GM12872 (cell line): ENCODE measurements around the gene SPARC.

Source experiments
- CTCF ChIP-seq: IDR thresholded peaks from 3 replicates; pipeline ENCODE4 v1.5.1; 2011; ENCODE audit warnings: low read depth, mild to moderate bottlenecking, low read length, moderate library complexity; ENCODE audit not compliant: insufficient read depth

Gene SPARC

GRCh38 chr5:151691706-151692105, 5.0 kb upstream of the SPARC start:
- no peak for TF ChIP-seq CTCF

GRCh38 chr5:151688436-151688835, 1.7 kb upstream of the SPARC start:
- TF ChIP-seq CTCF = no peak

GRCh38 chr5:151685749-151686673, 704 bp downstream of the SPARC start:
- no peak for TF ChIP-seq CTCF

- TF ChIP-seq CTCF = peak; percentile 41; the same call in 2 of the 3 replicates
Measured at GRCh38 chr5:151684690-151685361, 1.9 kb downstream of the SPARC start.

GRCh38 chr5:151683986-151684588, 2.6 kb downstream of the SPARC start:
- no peak for TF ChIP-seq CTCF

GRCh38 chr5:151683444-151683843, 3.3 kb downstream of the SPARC start:
- no peak for TF ChIP-seq CTCF

- TF ChIP-seq CTCF = no peak
Measured at GRCh38 chr5:151682751-151683331, 3.9 kb downstream of the SPARC start.
